Tibial nerve (tissue), 4 donors: ENCODE results near the gene CSPG4. TPM values are rescaled to one million over a fixed set of nuclear protein-coding genes. Genes with fewer than 3 reads are reported as not detected.
A peak's percentile ranks its signal among the peaks of the same experiment; 100 is the strongest.
"Not testable (repeated sequence)": the region's sequence is repeated elsewhere in the genome, so short reads cannot be mapped to it uniquely, and the experiment has no call there.

Experiments
- DNase-seq, 2 donors: peaks; one replicate each; pipeline ENCODE4 v3.0.0-alpha.2; 2019; ENCODE audit warnings: low spot score in 2 of 2
- H3K27ac ChIP-seq, 4 donors: fragments of 200-600 bp; sonication (generic) in 3 of 4; one replicate each; pipeline ENCODE4 v1.5.1; 2017 to 2019; ENCODE audit warnings: mild to moderate bottlenecking in 1 of 4
- H3K27me3 ChIP-seq, 2 donors: fragments of 200-600 bp; sonication (generic) in 1 of 2; one replicate each; pipeline versions ENCODE4 v1.5.1 to v1.6.0; 2017 to 2019
- H3K36me3 ChIP-seq, 3 donors: fragments of 200-600 bp; sonication (generic); one replicate each; pipeline ENCODE4 v1.5.1; 2018 to 2019
- H3K4me1 ChIP-seq, 4 donors: fragments of 200-600 bp; sonication (generic) in 3 of 4; one replicate each; pipeline ENCODE4 v1.5.1; 2017 to 2019
- H3K4me3 ChIP-seq, 4 donors: fragments of 200-600 bp; sonication (generic) in 3 of 4; one replicate each; pipeline ENCODE4 v1.5.1; 2017 to 2019; ENCODE audit warnings: mild to moderate bottlenecking in 1 of 4, moderate library complexity in 1 of 4
- H3K9me3 ChIP-seq, 4 donors: fragments of 200-600 bp; sonication (generic) in 3 of 4; one replicate each; pipeline ENCODE4 v1.5.1; 2017 to 2019
- EP300 ChIP-seq, 2 donors: sonication (generic); formaldehyde crosslinking; IDR thresholded peaks; one replicate each; pipeline ENCODE4 v1.6.1; 2017; ENCODE audit warnings: antibody characterized with exemption in 2 of 2, mild to moderate bottlenecking in 1 of 2
- POLR2A ChIP-seq, 2 donors: fragments of 450-650 bp; IDR thresholded peaks; one replicate each; pipeline ENCODE4 v1.6.1; 2017; ENCODE audit warnings: antibody characterized with exemption in 2 of 2, mild to moderate bottlenecking in 2 of 2, moderate library complexity in 2 of 2
- WGBS, 2 donors: methylation state at CpG; one replicate each; pipeline ENCODE4 v1.1.5; 2018; 5-methylcytosine and 5-hydroxymethylcytosine counted together
- total RNA-seq, 4 donors: library from RNA; depleted of rRNA; stranded (reverse); fragments of >200 nt; gene quantifications; one replicate each; pipeline ENCODE4 v1.1.0, GENCODE V29; 2016
- TF ChIP-seq, protein P1 (sequence below), 5 experiments: fragments of 200-600 bp in 3 of 5; fragments of 450-650 bp in 2 of 5; sonication (generic) in 3 of 5; IDR thresholded peaks; one replicate each; pipeline ENCODE4 v1.5.1; 2016 to 2019; ENCODE audit warnings: antibody characterized with exemption in 5 of 5, mild to moderate bottlenecking in 3 of 5, moderate library complexity in 2 of 5

The CSPG4 gene
- total RNA-seq, 4 donors from 2014 or later, result 100 to 132 (median 115) TPM

DNA sequence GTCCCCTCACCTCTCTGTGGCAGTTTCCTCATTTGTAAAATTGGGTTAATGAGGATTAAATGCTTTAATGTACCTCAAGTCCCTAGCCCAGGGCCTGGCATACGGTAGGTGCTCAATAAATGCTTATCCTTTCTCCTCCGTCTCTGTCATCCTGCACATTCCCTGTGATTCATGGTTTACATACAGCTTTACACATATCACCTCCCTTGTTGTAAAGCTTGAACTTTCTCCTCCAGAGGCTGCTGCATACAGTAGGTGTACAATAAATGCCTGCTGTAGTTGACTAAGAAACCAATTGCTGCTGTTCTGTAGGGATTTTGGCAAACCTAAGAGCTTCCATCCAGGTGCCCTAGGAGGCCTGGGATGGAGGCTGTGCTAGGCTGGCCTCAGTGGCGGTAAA, 1.5 kb upstream of the CSPG4 start:
- peak overlapping the region in 3 of 4 donors; percentile 96 to 98 (median 96) for H3K27ac ChIP-seq
- H3K27me3 ChIP-seq, result no peaks in the 10 kb centered on the region

DNA sequence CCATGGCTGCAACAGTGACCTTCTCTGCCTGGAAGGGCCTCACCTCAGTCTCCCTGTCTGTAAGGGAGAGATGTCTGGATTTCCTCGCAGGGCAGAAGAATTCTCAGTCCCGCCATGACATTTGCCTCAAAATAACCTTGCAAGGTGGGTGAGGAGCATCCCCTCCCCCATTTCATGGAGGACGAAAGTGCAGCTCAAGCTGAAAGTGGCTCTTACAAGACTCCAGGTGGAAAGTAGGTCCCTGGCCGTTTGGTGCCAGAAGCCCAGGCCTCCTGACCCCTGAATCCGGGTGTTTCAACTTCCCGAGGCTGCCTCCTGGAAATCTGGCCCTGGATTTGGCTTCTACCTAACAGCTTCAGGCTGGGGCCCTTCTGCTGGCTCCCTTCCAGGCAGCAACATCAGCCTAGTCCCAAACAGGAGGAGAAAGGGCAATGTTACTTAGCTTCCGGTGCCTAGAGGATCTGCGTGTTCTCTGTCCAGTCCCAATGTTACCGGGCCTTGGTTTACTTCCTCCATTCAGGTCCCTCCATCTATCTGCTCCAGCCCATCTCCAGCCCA, 769 bp upstream of the CSPG4 start:
- peaks cover 0 to 70% (median 29%) of the 10 kb centered on the region in 4 donors for H3K4me1 ChIP-seq
- H3K4me3 ChIP-seq, result peak overlapping the region; percentile 53 to 83 (median 72)
- no peaks in the 10 kb centered on the region for H3K9me3 ChIP-seq
- 30 to 31% methylated on average over 9 of the region's 9 CpGs for WGBS, 2 donors
- TF ChIP-seq POLR2A (IDR thresholded peaks at IDR 0.05), result no peak
- peak in 1 of 2 donors; percentile 12 for TF ChIP-seq EP300 (IDR thresholded peaks at IDR 0.05)
- H3K27ac ChIP-seq, result peak overlapping the region; percentile 82 to 98 (median 96)
- no peaks in the 10 kb centered on the region for H3K27me3 ChIP-seq
- no peaks in the 10 kb centered on the region for H3K36me3 ChIP-seq
- peak; percentile 51 to 58 for DNase-seq

More for the DNA sequence above, 1.5 kb upstream of the CSPG4 start:
- no peak for DNase-seq
- Histone ChIP-seq H3K9me3 (no peaks in the 10 kb centered on the region), H3K36me3 (no peaks in the 10 kb centered on the region), H3K4me1 (peaks cover 0 to 69% (median 26%) of the 10 kb centered on the region in 4 donors), H3K4me3 (no peak overlapping the region)
- 96 to 98% methylated on average over 3 of the region's 3 CpGs for WGBS, 2 donors
- TF ChIP-seq EP300 (IDR thresholded peaks at IDR 0.05) (no peak), POLR2A (IDR thresholded peaks at IDR 0.05) (no peak)
- TF ChIP-seq, protein P1, sequence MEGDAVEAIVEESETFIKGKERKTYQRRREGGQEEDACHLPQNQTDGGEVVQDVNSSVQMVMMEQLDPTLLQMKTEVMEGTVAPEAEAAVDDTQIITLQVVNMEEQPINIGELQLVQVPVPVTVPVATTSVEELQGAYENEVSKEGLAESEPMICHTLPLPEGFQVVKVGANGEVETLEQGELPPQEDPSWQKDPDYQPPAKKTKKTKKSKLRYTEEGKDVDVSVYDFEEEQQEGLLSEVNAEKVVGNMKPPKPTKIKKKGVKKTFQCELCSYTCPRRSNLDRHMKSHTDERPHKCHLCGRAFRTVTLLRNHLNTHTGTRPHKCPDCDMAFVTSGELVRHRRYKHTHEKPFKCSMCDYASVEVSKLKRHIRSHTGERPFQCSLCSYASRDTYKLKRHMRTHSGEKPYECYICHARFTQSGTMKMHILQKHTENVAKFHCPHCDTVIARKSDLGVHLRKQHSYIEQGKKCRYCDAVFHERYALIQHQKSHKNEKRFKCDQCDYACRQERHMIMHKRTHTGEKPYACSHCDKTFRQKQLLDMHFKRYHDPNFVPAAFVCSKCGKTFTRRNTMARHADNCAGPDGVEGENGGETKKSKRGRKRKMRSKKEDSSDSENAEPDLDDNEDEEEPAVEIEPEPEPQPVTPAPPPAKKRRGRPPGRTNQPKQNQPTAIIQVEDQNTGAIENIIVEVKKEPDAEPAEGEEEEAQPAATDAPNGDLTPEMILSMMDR (IDR thresholded peaks at IDR 0.05), result no peak

DNA sequence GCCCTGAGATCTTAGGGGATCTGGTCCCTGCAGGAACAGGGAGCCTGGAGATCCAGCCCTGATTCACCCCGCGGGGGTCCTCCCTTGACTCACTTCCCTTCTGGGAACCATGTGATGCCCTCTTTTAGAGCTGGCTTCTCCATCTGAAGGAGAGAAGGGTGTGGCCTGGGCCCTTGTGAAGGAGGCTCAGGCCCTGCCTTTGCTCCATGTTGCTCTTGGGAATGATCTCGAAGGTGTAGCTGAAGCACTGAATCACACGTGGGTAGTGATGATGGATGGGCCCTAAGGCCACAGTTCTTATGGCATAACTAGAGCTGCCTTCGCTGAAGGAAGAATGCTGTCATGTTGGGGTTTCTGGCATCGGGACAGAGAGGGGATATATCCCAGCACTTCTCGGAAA, 1.2 kb downstream of the CSPG4 start:
- WGBS, 2 donors, result 26 to 35% methylated on average over 5 to 6 of the region's 7 CpGs
- not testable (repeated sequence) for H3K36me3 ChIP-seq, DNase-seq, H3K9me3 ChIP-seq, H3K27me3 ChIP-seq
- H3K4me3 ChIP-seq, result peak overlapping the region; percentile 26 to 83 (median 72)
- peak overlapping the region; percentile 62 to 98 (median 80) for H3K27ac ChIP-seq
- peak in 1 of 2 donors; percentile 76 for TF ChIP-seq EP300 (IDR thresholded peaks at IDR 0.05)
- peak in 1 of 2 donors; percentile 29 for TF ChIP-seq POLR2A (IDR thresholded peaks at IDR 0.05)
- H3K4me1 ChIP-seq, result peaks cover 0 to 62% (median 24%) of the 10 kb centered on the region in 4 donors

DNA sequence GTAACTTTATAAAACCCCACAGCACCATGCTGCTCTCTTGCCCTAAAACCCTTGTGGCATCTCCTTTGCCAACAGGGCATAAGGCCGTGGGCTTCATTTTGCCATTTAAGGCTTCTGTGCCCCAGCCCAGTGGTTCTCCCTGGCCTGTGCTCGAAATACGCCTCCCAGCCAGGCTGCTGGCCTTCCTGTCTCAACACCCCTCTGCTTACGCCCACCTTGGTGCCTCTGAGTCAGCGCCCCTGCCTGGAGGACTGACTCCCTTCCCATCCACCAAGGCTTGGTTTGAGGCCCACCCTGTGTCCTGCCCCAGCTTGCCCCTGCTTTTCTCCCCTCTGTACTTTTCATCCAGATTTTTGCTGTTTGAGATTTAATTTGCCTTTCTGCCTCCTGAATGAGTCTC, 1.8 kb downstream of the CSPG4 start:
- not testable (repeated sequence) for DNase-seq, H3K9me3 ChIP-seq, H3K27me3 ChIP-seq, H3K36me3 ChIP-seq
- WGBS, 2 donors, result no CpG with 5 or more reads among the region's 5 CpGs
- Histone ChIP-seq H3K4me3 (peak overlapping the region in 2 of 4 donors; percentile 19 to 41), H3K4me1 (peaks cover 0 to 68% (median 27%) of the 10 kb centered on the region in 4 donors), H3K27ac (peak overlapping the region; percentile 71 to 93 (median 84))

DNA sequence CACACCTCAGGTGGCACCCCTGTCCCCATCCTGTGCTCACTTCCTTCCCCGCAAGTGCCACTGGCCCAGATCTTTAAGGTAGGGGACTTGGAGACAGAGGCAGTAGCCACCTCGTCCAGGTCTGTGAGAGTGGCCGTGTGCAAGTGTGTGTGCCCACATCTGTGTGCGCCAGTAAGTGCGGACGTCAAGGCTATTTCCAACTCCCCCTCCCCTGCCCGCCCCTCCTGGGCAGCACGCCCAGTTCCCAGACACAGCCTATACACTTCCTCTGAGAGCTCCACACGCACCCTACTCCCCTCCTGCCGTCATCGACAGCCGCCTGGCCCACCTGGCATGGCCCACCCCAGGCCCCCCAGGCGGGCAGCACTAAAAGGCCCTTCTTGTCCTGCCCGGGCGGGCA, 3.2 kb downstream of the CSPG4 start:
- not testable (repeated sequence) for H3K36me3 ChIP-seq, H3K27me3 ChIP-seq, H3K9me3 ChIP-seq
- TF ChIP-seq POLR2A (IDR thresholded peaks at IDR 0.05) (peak; percentile 24 to 76), EP300 (IDR thresholded peaks at IDR 0.05) (peak; percentile 60 to 89)
- DNase-seq, result peak; percentile 52 to 66
- 20 to 23% methylated on average over 8 to 12 of the region's 15 CpGs for WGBS, 2 donors
- Histone ChIP-seq H3K27ac (peak overlapping the region; percentile 71 to 93 (median 84)), H3K4me1 (peaks cover 0 to 71% (median 37%) of the 10 kb centered on the region in 4 donors), H3K4me3 (peak overlapping the region in 3 of 4 donors; percentile 18 to 41 (median 19))

DNA sequence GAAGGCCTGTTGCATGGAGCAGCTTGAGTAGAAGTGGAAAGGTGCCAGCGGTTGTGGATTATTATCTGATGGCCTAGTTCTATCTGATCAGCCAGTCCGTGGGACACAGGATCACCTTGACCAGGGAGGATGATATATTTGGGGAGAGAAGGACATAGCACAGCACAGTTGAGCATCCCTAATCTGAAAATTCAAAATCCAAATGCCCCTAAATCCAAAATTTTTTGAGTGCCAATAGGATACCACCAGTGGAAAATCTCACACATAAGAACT, 6.0 kb downstream of the CSPG4 start:
- no peaks in the 10 kb centered on the region for H3K27me3 ChIP-seq
- H3K9me3 ChIP-seq, result no peaks in the 10 kb centered on the region
- no peak overlapping the region for H3K4me3 ChIP-seq
- TF ChIP-seq, protein P1 (IDR thresholded peaks at IDR 0.05), result no peak
- TF ChIP-seq POLR2A (IDR thresholded peaks at IDR 0.05), result no peak
- TF ChIP-seq EP300 (IDR thresholded peaks at IDR 0.05), result no peak
- peak overlapping the region in 3 of 4 donors; percentile 11 to 96 (median 86) for H3K27ac ChIP-seq
- WGBS, 2 donors, result 40 to 47% methylated on average over 2 of the region's 2 CpGs
- DNase-seq, result no peak
- peaks cover 0 to 7% (median 0%) of the 10 kb centered on the region in 3 donors for H3K36me3 ChIP-seq
- peaks cover 0 to 63% (median 40%) of the 10 kb centered on the region in 4 donors for H3K4me1 ChIP-seq

DNA sequence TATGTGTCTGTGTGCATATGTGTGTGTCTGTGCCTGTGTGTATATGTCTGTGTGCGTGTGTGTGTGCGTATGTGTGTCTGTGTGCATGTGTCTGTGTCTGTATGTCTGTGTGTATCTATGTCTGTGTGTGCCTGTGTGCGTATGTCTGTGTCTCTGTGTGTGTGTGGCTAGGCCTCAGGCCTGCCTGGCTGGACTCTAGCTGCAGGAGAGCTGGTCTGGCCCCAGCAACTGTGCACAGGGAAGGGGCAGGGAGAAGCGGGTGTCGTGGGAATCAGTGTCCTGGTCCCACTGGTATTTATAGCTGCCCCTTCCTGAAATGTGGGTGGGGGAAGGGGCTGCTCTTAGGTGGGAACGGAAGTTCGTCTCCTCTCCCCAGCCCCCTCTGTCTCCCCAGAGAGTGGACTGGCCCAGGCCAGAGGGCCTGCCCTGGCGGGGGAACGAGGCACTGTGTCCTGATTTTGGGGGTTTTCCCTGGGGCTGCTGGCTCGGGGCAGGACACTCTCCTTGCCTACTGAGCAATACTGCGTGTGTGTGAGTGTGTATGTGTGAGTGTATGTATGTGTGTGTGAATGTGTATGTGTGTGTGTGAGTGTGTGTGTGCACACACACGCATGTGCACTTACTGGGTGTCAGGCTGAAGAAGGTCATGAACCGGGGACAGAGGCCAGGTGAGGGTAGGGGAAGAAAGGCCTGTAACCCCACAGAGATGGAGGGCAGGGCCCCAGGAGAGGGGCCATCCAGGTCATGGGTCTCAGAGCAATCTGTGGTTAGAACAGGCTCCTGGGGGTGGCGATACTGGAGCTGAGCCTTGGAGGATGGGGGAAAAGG, 6.6 kb downstream of the CSPG4 start:
- Histone ChIP-seq H3K27me3 (no peaks in the 10 kb centered on the region), H3K9me3 (no peaks in the 10 kb centered on the region), H3K4me1 (peaks cover 0 to 69% (median 45%) of the 10 kb centered on the region in 4 donors), H3K27ac (peak overlapping the region; percentile 11 to 96 (median 78)), H3K4me3 (no peak overlapping the region), H3K36me3 (peaks cover 0 to 7% (median 0%) of the 10 kb centered on the region in 3 donors)
- no peak for DNase-seq
- 61 to 67% methylated on average over 13 of the region's 14 CpGs for WGBS, 2 donors
- TF ChIP-seq EP300 (IDR thresholded peaks at IDR 0.05) (no peak), POLR2A (IDR thresholded peaks at IDR 0.05) (no peak)
- TF ChIP-seq, protein P1 (IDR thresholded peaks at IDR 0.05), result no peak

DNA sequence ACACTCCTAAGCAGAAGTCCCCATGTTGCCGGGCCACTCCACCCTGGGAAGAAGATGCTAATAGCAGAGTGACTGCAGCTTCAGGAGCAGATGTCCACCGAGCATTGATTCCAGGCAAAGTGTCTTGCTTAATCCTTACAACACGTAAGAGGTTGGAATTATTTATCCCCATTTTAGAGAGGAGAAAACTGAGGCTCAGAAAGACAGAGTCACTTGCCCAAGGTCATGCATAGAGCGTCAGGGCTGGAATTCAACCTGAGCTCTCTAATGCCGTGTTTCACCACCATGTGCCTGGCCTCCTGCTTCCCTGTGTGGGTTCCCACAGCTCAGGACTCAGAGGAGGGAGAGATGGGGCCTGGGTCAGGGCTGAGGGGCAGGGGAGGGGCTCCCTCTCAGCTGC, 7.3 kb downstream of the CSPG4 start:
- not testable (repeated sequence) for H3K4me3 ChIP-seq, H3K36me3 ChIP-seq, H3K9me3 ChIP-seq, DNase-seq, H3K27me3 ChIP-seq
- Histone ChIP-seq H3K4me1 (peaks cover 0 to 74% (median 51%) of the 10 kb centered on the region in 4 donors), H3K27ac (peak overlapping the region; percentile 71 to 96 (median 80))
- 71 to 88% methylated on average over 5 of the region's 5 CpGs for WGBS, 2 donors
